Heart left ventricle (tissue), 13 donors: ENCODE data around the gene EHMT1.

Experiments
- CTCF ChIP-seq, 12 donors: fragments of 200-600 bp; sonication (generic) in 4 of 12; IDR thresholded peaks; one replicate each; pipeline versions ENCODE4 v1.5.0 to v1.8.0; 2018 to 2022; ENCODE audit warnings: antibody characterized with exemption in 12 of 12, mild to moderate bottlenecking in 5 of 12
- POLR2A ChIP-seq, 2 donors: fragments of 450-650 bp; IDR thresholded peaks; one replicate each; pipeline ENCODE4 v1.6.1; 2017; ENCODE audit warnings: antibody characterized with exemption in 2 of 2, mild to moderate bottlenecking in 2 of 2, moderate library complexity in 2 of 2
- donor health status: ischemic (EF 13 %, LVEDD 7.1; RV severe dilation, severe dysfunction).
- donor health status: DM: no; HTN: yes; CAD: no.
- donor health status: DM: no; HTN: no; CAD: no.
- donor health status: ischemic (EF 25% LVEDD 6.9; RV normal size, moderate dysfunction).
- donor health status: ischemic (EF 25% LVEDD 5.7; RV mildly dilated, moderate dysfunction).
- donor health status: ischemic (EF 35%, LVEDD 5.7; RV mildly dilated, moderate dysfunction).
- donor health status: nonischemic (EF 11% LVEDD 7.7; RV severe dilation, severe dysfunction).
- donor health status: DM: yes; HTN: yes; CAD: no.
- donor health status: PGD.
- donor health status: ischemic (EF 29% LVEDD 5.4; RV normal size, mild dysfunction).
- donor health status: nonischemic (EF 23%, LVEDD 6.1; RV moderate dilation, normal function).

GRCh38 chr9:137680444-137681358 is 61.9 kb downstream of the EHMT1 start:
- TF ChIP-seq CTCF (IDR thresholded peaks at IDR 0.05), result no peak
- no peak for TF ChIP-seq POLR2A (IDR thresholded peaks at IDR 0.05)
